ENCODE data around the gene ACOXL. TPM values are rescaled to one million over a fixed set of nuclear protein-coding genes. Genes with fewer than 3 reads are reported as not detected.

ACOXL gene
- total and polyA plus RNA-seq, 2 experiments from 2014 or later = not detected

GRCh38 chr2:110813896-110814295, 81.5 kb downstream of the ACOXL start:
- no peak overlapping the region for H3K9ac ChIP-seq
- no peaks in the 10 kb centered on the region for H3K9me2 ChIP-seq (ENCODE audit: insufficient read depth)
- no peak overlapping the region for H3K4me2 ChIP-seq (ENCODE audit: unreplicated experiment)
- no peaks in the 10 kb centered on the region for H3K36me3 ChIP-seq (ENCODE audit: low read depth)
- H2AFZ ChIP-seq = no peak overlapping the region
- H3F3A ChIP-seq (ENCODE audit: insufficient read depth) = no peaks in the 10 kb centered on the region
- H3K27ac ChIP-seq = no peak overlapping the region
- WGBS, 2 experiments (ENCODE audit: low coverage in 1 of 2, low lambda C conversion rate in 2 of 2, missing lambda C conversion rate in 2 of 2) = 42 to 52% methylated on average over 5 of the region's 5 CpGs
- no peak for DNase-seq
- H3K9me3 ChIP-seq (ENCODE audit: low read depth) = no peaks in the 10 kb centered on the region
- in situ Hi-C loops (cut with MboI) = loop anchor here (25.0 kb wide), 1 partner anchor 898 kb away; no protein-coding TSS in a partner anchor
- H3K79me2 ChIP-seq (ENCODE audit: insufficient read depth) = no peaks in the 10 kb centered on the region
- H3K27me3 ChIP-seq (replicated peaks; ENCODE audit: insufficient read depth) = peaks cover 29% of the 10 kb centered on the region
- TF ChIP-seq EZH2phosphoT487 (IDR thresholded peaks at IDR 0.05; ENCODE audit: insufficient read depth, low read depth) (no peak), EZH2 (IDR thresholded peaks at IDR 0.05; ENCODE audit: insufficient read depth, poor library complexity, severe bottlenecking) (no peak)
- H3K4me3 ChIP-seq = no peak overlapping the region
- H4K20me1 ChIP-seq (ENCODE audit: insufficient read depth) = no peaks in the 10 kb centered on the region
- no peaks in the 10 kb centered on the region for H3K4me1 ChIP-seq (ENCODE audit: insufficient read depth)

GRCh38 chr2:110815938-110816337, 83.6 kb downstream of the ACOXL start:
- no peak overlapping the region for H2AFZ ChIP-seq

GRCh38 chr2:110816404-110817365, 84.3 kb downstream of the ACOXL start:
- Histone ChIP-seq H2AFZ (no peak overlapping the region), H3K36me3 (ENCODE audit: low read depth) (no peaks in the 10 kb centered on the region), H3F3A (ENCODE audit: insufficient read depth) (no peaks in the 10 kb centered on the region), H3K27me3 (replicated peaks; ENCODE audit: insufficient read depth) (peaks cover 31% of the 10 kb centered on the region), H4K20me1 (ENCODE audit: insufficient read depth) (no peaks in the 10 kb centered on the region), H3K9me3 (ENCODE audit: low read depth) (no peaks in the 10 kb centered on the region), H3K9ac (no peak overlapping the region), H3K4me2 (ENCODE audit: unreplicated experiment) (no peak overlapping the region), H3K4me1 (ENCODE audit: insufficient read depth) (no peaks in the 10 kb centered on the region), H3K9me2 (ENCODE audit: insufficient read depth) (no peaks in the 10 kb centered on the region), H3K4me3 (no peak overlapping the region), H3K79me2 (ENCODE audit: insufficient read depth) (no peaks in the 10 kb centered on the region), H3K27ac (no peak overlapping the region)
- WGBS, 2 experiments (ENCODE audit: low coverage in 1 of 2, low lambda C conversion rate in 2 of 2, missing lambda C conversion rate in 2 of 2) = 44 to 50% methylated on average over 12 of the region's 12 CpGs
- TF ChIP-seq EZH2phosphoT487 (IDR thresholded peaks at IDR 0.05; ENCODE audit: insufficient read depth, low read depth) = no peak
- TF ChIP-seq EZH2 (IDR thresholded peaks at IDR 0.05; ENCODE audit: insufficient read depth, poor library complexity, severe bottlenecking) = no peak
- in situ Hi-C loops (cut with MboI) = loop anchor here (25.0 kb wide), 1 partner anchor 896 kb away; no protein-coding TSS in a partner anchor
- DNase-seq = peak; percentile 39

More at GRCh38 chr2:110815938-110816337, 83.6 kb downstream of the ACOXL start:
- Histone ChIP-seq H3K36me3 (ENCODE audit: low read depth) (no peaks in the 10 kb centered on the region), H3K27ac (no peak overlapping the region), H3K9ac (no peak overlapping the region), H3F3A (ENCODE audit: insufficient read depth) (no peaks in the 10 kb centered on the region), H3K27me3 (replicated peaks; ENCODE audit: insufficient read depth) (peaks cover 29% of the 10 kb centered on the region), H3K4me3 (no peak overlapping the region), H3K4me2 (ENCODE audit: unreplicated experiment) (no peak overlapping the region), H3K9me3 (ENCODE audit: low read depth) (no peaks in the 10 kb centered on the region), H3K9me2 (ENCODE audit: insufficient read depth) (no peaks in the 10 kb centered on the region), H3K4me1 (ENCODE audit: insufficient read depth) (no peaks in the 10 kb centered on the region), H4K20me1 (ENCODE audit: insufficient read depth) (no peaks in the 10 kb centered on the region), H3K79me2 (ENCODE audit: insufficient read depth) (no peaks in the 10 kb centered on the region)
- in situ Hi-C loops (cut with MboI) = loop anchor here (25.0 kb wide), 1 partner anchor 896 kb away; no protein-coding TSS in a partner anchor
- no peak for TF ChIP-seq EZH2 (IDR thresholded peaks at IDR 0.05; ENCODE audit: insufficient read depth, poor library complexity, severe bottlenecking)
- no peak for TF ChIP-seq EZH2phosphoT487 (IDR thresholded peaks at IDR 0.05; ENCODE audit: insufficient read depth, low read depth)
- 38 to 67% methylated on average over 1 of the region's 1 CpG for WGBS, 2 experiments (ENCODE audit: low coverage in 1 of 2, low lambda C conversion rate in 2 of 2, missing lambda C conversion rate in 2 of 2)
- DNase-seq = no peak

GRCh38 chr2:110818767-110819481, 86.6 kb downstream of the ACOXL start:
- Histone ChIP-seq H3K9me3 (ENCODE audit: low read depth) (no peaks in the 10 kb centered on the region), H4K20me1 (ENCODE audit: insufficient read depth) (no peaks in the 10 kb centered on the region), H3K79me2 (ENCODE audit: insufficient read depth) (no peaks in the 10 kb centered on the region), H3K27ac (no peak overlapping the region), H3K4me1 (ENCODE audit: insufficient read depth) (no peaks in the 10 kb centered on the region), H3K9ac (no peak overlapping the region), H3K4me2 (ENCODE audit: unreplicated experiment) (no peak overlapping the region), H3K9me2 (ENCODE audit: insufficient read depth) (no peaks in the 10 kb centered on the region), H3K4me3 (no peak overlapping the region), H2AFZ (no peak overlapping the region), H3K27me3 (replicated peaks; ENCODE audit: insufficient read depth) (peaks cover 28% of the 10 kb centered on the region), H3K36me3 (ENCODE audit: low read depth) (no peaks in the 10 kb centered on the region), H3F3A (ENCODE audit: insufficient read depth) (no peaks in the 10 kb centered on the region)
- in situ Hi-C loops (cut with MboI) = loop anchor here (25.0 kb wide), 1 partner anchor 893 kb away; no protein-coding TSS in a partner anchor
- TF ChIP-seq EZH2 (IDR thresholded peaks at IDR 0.05; ENCODE audit: insufficient read depth, poor library complexity, severe bottlenecking) (no peak), EZH2phosphoT487 (IDR thresholded peaks at IDR 0.05; ENCODE audit: insufficient read depth, low read depth) (no peak)
- WGBS, 2 experiments (ENCODE audit: low coverage in 1 of 2, low lambda C conversion rate in 2 of 2, missing lambda C conversion rate in 2 of 2) = 32 to 33% methylated on average over 8 of the region's 8 CpGs
- no peak for DNase-seq
